Tibial artery (tissue), 4 donors: ENCODE data around the gene ADRA2B.

ENCODE experiments used
- DNase-seq, 2 donors: peaks; one replicate each; pipeline ENCODE4 v3.0.0-alpha.2; 2019
- H3K27ac ChIP-seq, 2 donors: fragments of 200-600 bp; sonication (generic) in 1 of 2; 1 replicate in 1 of 2; 2 replicates in 1 of 2; pipeline ENCODE4 v1.5.1; 2018 to 2019; ENCODE audit warnings: mild to moderate bottlenecking in 1 of 2
- H3K27me3 ChIP-seq, 2 donors: fragments of 200-600 bp; sonication (generic) in 1 of 2; one replicate each; pipeline versions ENCODE4 v1.5.1 to v1.6.0; 2016 to 2019
- H3K36me3 ChIP-seq, 3 donors: fragments of 200-600 bp; sonication (generic) in 2 of 3; one replicate each; pipeline ENCODE4 v1.5.1; 2016 to 2019; ENCODE audit warnings: mild to moderate bottlenecking in 2 of 3
- H3K4me1 ChIP-seq, 4 donors: fragments of 200-600 bp; sonication (generic) in 2 of 4; 1 replicate in 3 of 4; 2 replicates in 1 of 4; pipeline ENCODE4 v1.5.1; 2016 to 2019
- H3K4me3 ChIP-seq, 2 donors: fragments of 200-600 bp; sonication (generic) in 1 of 2; 1 replicate in 1 of 2; 2 replicates in 1 of 2; pipeline ENCODE4 v1.5.1; 2018 to 2019; ENCODE audit warnings: mild to moderate bottlenecking in 2 of 2
- H3K9me3 ChIP-seq, 3 donors: fragments of 200-600 bp; sonication (generic) in 1 of 3; one replicate each; pipeline ENCODE4 v1.5.1; 2016 to 2019
- CTCF ChIP-seq, 2 experiments: fragments of 200-600 bp in 1 of 2; fragments of 450-650 bp in 1 of 2; IDR thresholded peaks; one replicate each; pipeline ENCODE4 v1.5.1; 2017 to 2019; ENCODE audit warnings: antibody characterized with exemption in 2 of 2, mild to moderate bottlenecking in 1 of 2, moderate library complexity in 1 of 2
- intact Hi-C: fragments of 100-400 bp; cut with DNase I; formaldehyde crosslinking; loops from one replicate; pipeline ENCODE4 v1.15.0; 2023; ENCODE audit warnings: low total_unique reads

The ADRA2B gene

GRCh38 chr2:96129528-96130120 lies 13.3 kb upstream of the ADRA2B start:
- Histone ChIP-seq H3K9me3 (no peaks in the 10 kb centered on the region), H3K36me3 (no peaks in the 10 kb centered on the region), H3K27ac (no peak overlapping the region), H3K27me3 (peaks cover 0 to 29% of the 10 kb centered on the region in 2 donors), H3K4me3 (no peak overlapping the region), H3K4me1 (no peaks in the 10 kb centered on the region)
- intact Hi-C loops, result no loop called here
- no peak for DNase-seq
- no peak for TF ChIP-seq CTCF (IDR thresholded peaks at IDR 0.05)

- Histone ChIP-seq H3K36me3 (no peaks in the 10 kb centered on the region), H3K27ac (no peak overlapping the region), H3K4me1 (no peaks in the 10 kb centered on the region), H3K4me3 (no peak overlapping the region), H3K27me3 (peaks cover 0 to 27% of the 10 kb centered on the region in 2 donors), H3K9me3 (no peaks in the 10 kb centered on the region)
- no peak for TF ChIP-seq CTCF (IDR thresholded peaks at IDR 0.05)
- no peak for DNase-seq
- intact Hi-C loops, result no loop called here
Measured at GRCh38 chr2:96128456-96128855, 12.1 kb upstream of the ADRA2B start.

- no peak overlapping the region for H3K4me3 ChIP-seq
- peaks cover 0 to 43% of the 10 kb centered on the region in 2 donors for H3K27me3 ChIP-seq
- intact Hi-C loops, result no loop called here
- H3K36me3 ChIP-seq, result no peaks in the 10 kb centered on the region
- no peak overlapping the region for H3K27ac ChIP-seq
- no peak for TF ChIP-seq CTCF (IDR thresholded peaks at IDR 0.05)
- no peak for DNase-seq
- no peaks in the 10 kb centered on the region for H3K9me3 ChIP-seq
- no peaks in the 10 kb centered on the region for H3K4me1 ChIP-seq
Measured at GRCh38 chr2:96124406-96125265, 8.3 kb upstream of the ADRA2B start.

DNA sequence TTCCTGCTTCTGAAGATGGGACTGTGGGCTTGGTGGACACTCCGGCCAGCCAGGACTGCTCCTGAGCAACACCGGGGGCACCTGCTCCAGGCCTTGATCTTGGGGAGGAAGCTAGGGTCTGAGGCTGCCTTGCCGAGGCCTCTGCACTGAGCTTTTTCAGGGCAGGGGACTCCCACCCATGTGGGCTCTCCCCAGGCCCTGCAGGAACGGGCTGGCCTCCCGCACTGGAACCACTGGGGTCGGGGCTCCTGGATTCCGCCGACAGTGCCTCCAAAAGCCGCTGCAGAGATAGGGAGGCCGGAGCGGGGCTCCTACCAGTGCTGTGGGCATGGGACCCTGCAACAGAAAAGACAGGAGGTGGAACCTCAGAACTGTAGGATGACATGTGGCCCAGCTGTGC lies 7.6 kb upstream of the ADRA2B start:
- no peak for TF ChIP-seq CTCF (IDR thresholded peaks at IDR 0.05)

DNA sequence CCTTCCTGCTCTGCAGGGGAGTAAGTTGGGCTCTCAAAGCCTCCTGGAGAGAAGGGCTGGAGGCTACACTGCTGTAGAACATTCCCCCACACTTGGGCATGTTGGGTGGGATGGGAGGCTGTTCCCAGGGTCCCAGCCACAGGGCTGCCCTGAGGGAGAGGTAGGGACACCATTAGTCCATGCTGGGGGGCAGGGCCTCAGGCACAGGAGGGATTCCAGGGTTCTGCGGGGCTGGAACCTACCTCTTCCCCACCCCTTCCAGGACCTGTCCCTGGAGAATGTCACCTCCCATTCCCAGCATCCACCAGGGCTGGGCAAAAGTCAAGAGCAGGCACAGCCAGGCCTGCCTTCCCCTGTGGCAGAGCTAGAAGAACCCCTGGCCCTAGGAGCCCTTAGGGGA lies 6.9 kb upstream of the ADRA2B start:
- no peak overlapping the region for H3K27ac ChIP-seq
- H3K4me1 ChIP-seq, result no peaks in the 10 kb centered on the region
- DNase-seq, result no peak
- intact Hi-C loops, result no loop called here
- no peak overlapping the region for H3K4me3 ChIP-seq
- no peaks in the 10 kb centered on the region for H3K36me3 ChIP-seq
- H3K27me3 ChIP-seq, result peaks cover 0 to 53% of the 10 kb centered on the region in 2 donors
- no peaks in the 10 kb centered on the region for H3K9me3 ChIP-seq
- TF ChIP-seq CTCF (IDR thresholded peaks at IDR 0.05), result no peak

More for the DNA sequence above, 7.6 kb upstream of the ADRA2B start:
- intact Hi-C loops, result no loop called here
- H3K4me1 ChIP-seq, result no peaks in the 10 kb centered on the region
- no peak overlapping the region for H3K27ac ChIP-seq
- no peaks in the 10 kb centered on the region for H3K36me3 ChIP-seq
- H3K4me3 ChIP-seq, result no peak overlapping the region
- DNase-seq, result no peak
- peaks cover 0 to 47% of the 10 kb centered on the region in 2 donors for H3K27me3 ChIP-seq
- H3K9me3 ChIP-seq, result no peaks in the 10 kb centered on the region
